Measurements from ENCODE around the gene KERA. TPM values are rescaled to one million over a fixed set of nuclear protein-coding genes. Genes with fewer than 3 reads are reported as not detected.

Gene KERA
- total RNA-seq, 1 experiment from 2014 or later = not detected

DNA sequence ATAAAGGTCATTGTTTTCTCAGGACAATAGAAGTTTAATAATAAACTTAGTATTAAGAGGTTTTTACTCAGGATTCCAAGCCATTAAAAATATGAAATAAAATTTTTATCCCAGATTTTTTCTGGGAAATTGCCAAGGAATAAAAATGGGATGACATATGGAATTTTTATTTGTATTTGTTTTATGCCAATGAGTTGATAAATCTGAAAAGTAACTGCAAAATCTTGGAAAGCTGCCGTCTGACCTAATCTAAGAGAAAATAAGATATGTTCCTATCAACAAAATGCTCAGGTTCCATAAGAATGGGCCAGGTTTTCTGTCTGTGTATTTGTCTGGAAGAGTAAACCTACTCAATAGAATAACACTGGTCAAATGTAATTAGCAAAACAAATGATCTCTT lies 22.2 kb upstream of the KERA start:
- no peaks in the 10 kb centered on the region; the same call in 1 of the 2 replicates for H3K9me2 ChIP-seq (ENCODE audit: insufficient read depth)
- no peak overlapping the region for H2AFZ ChIP-seq
- BruUV-seq (replicated peaks) = no TSS peak

GRCh38 chr12:91078501-91078900 lies 20.7 kb upstream of the KERA start:
- Histone ChIP-seq H3K4me3 (no peak overlapping the region), H3K36me3 (ENCODE audit: low read depth) (no peaks in the 10 kb centered on the region), H4K20me1 (ENCODE audit: insufficient read depth) (no peaks in the 10 kb centered on the region), H3K27me3 (ENCODE audit: insufficient read depth, low read depth) (no peaks in the 10 kb centered on the region), H3K4me1 (replicated peaks; ENCODE audit: insufficient read depth) (peaks cover 10% of the 10 kb centered on the region; the same call in 1 of the 2 replicates), H3F3A (ENCODE audit: insufficient read depth, low read depth) (no peaks in the 10 kb centered on the region), H3K4me2 (no peak overlapping the region), H2AFZ (no peak overlapping the region), H3K27ac (no peak overlapping the region), H3K9me2 (ENCODE audit: insufficient read depth) (no peaks in the 10 kb centered on the region; the same call in 1 of the 2 replicates), H3K9me3 (ENCODE audit: insufficient read depth, low read depth) (no peaks in the 10 kb centered on the region), H3K79me2 (ENCODE audit: low read depth) (no peaks in the 10 kb centered on the region)
- ChIA-PET CTCF (interaction anchor here (0.7 kb wide), 1 partner anchor 1552 kb away, joined by 10 read pairs; no protein-coding TSS in a partner anchor), POLR2A (ENCODE audit: unreplicated experiment) (interaction anchor here (0.6 kb wide), 2 partner anchors 84 to 173 kb away, joined by 3 to 4 read pairs; no protein-coding TSS in a partner anchor)
- intact Hi-C loops (cut with micrococcal nuclease; ENCODE audit: unreplicated experiment) = no loop called here
- TF ChIP-seq EZH2 (IDR thresholded peaks at IDR 0.05; ENCODE audit: low read depth) (no peak), CTCF (conservative IDR thresholded peaks at IDR 0.05) (no peak)
- no TSS peak for BruUV-seq (replicated peaks)
- DNase-seq = no peak

More for the DNA sequence above, 22.2 kb upstream of the KERA start:
- no peak for DNase-seq
- ChIA-PET CTCF (no interaction called here), POLR2A (ENCODE audit: unreplicated experiment) (no interaction called here)
- TF ChIP-seq EZH2 (IDR thresholded peaks at IDR 0.05; ENCODE audit: low read depth) (no peak), CTCF (conservative IDR thresholded peaks at IDR 0.05) (no peak)
- no peaks in the 10 kb centered on the region for H3K36me3 ChIP-seq (ENCODE audit: low read depth)
- H3K4me1 ChIP-seq (replicated peaks; ENCODE audit: insufficient read depth) = peaks cover 4% of the 10 kb centered on the region; the same call in 1 of the 2 replicates
- no peaks in the 10 kb centered on the region for H3K27me3 ChIP-seq (ENCODE audit: insufficient read depth, low read depth)
- no peaks in the 10 kb centered on the region for H3K9me3 ChIP-seq (ENCODE audit: insufficient read depth, low read depth)
- H3K79me2 ChIP-seq (ENCODE audit: low read depth) = no peaks in the 10 kb centered on the region
- H4K20me1 ChIP-seq (ENCODE audit: insufficient read depth) = no peaks in the 10 kb centered on the region
- H3K4me2 ChIP-seq = no peak overlapping the region
- no peak overlapping the region for H3K4me3 ChIP-seq
- intact Hi-C loops (cut with micrococcal nuclease; ENCODE audit: unreplicated experiment) = no loop called here
- H3K27ac ChIP-seq = no peak overlapping the region
- no peaks in the 10 kb centered on the region for H3F3A ChIP-seq (ENCODE audit: insufficient read depth, low read depth)

DNA sequence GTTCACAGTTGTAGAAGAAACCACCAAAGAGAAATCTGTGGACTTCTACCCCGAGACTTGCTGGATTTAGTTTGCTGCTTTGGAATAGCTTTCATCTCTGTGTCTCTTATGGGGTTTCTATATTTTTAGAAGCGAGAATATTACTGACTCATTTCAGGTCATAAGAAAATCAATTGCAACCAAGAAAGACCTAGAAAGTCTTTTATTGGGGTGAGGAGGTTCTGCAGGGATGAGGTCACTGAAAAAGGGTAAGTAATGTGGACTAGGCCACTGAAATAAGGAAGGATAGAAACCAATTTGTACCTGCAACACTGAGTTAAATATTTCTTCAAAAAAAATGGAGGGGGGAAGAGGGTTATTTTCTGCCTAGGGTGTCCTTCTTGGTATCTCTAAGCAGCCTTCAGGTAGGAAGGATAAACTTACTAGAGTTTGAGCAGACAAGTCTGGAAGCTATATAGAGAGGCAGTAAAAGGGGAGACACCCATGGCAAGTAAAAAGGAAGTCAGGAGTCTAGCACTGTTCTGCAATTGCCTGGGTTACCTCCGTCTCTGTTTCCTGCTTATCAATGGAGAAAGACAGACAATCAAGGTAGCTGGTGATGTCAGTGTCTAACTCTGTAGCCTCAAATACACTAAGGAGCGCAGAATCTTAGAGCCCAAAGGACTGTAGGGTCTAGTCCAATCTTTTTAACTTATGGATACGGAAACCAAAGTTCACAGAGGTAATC lies 19.6 kb upstream of the KERA start:
- TF ChIP-seq EZH2 (IDR thresholded peaks at IDR 0.05; ENCODE audit: low read depth) = no peak
- no peak for TF ChIP-seq CTCF (conservative IDR thresholded peaks at IDR 0.05)
- DNase-seq = no peak
- peaks cover 10% of the 10 kb centered on the region; the same call in 1 of the 2 replicates for H3K4me1 ChIP-seq (replicated peaks; ENCODE audit: insufficient read depth)
- intact Hi-C loops (cut with micrococcal nuclease; ENCODE audit: unreplicated experiment) = no loop called here
- H3K9me3 ChIP-seq (ENCODE audit: insufficient read depth, low read depth) = no peaks in the 10 kb centered on the region
- no peaks in the 10 kb centered on the region for H4K20me1 ChIP-seq (ENCODE audit: insufficient read depth)
- H3K36me3 ChIP-seq (ENCODE audit: low read depth) = no peaks in the 10 kb centered on the region
- ChIA-PET POLR2A (ENCODE audit: unreplicated experiment) (no interaction called here), CTCF (no interaction called here)
- H3K4me2 ChIP-seq = no peak overlapping the region
- H3K27me3 ChIP-seq (ENCODE audit: insufficient read depth, low read depth) = no peaks in the 10 kb centered on the region
- H3K4me3 ChIP-seq = no peak overlapping the region
- H3K27ac ChIP-seq = no peak overlapping the region
- no peaks in the 10 kb centered on the region for H3K79me2 ChIP-seq (ENCODE audit: low read depth)
- no peaks in the 10 kb centered on the region; the same call in 1 of the 2 replicates for H3K9me2 ChIP-seq (ENCODE audit: insufficient read depth)
- H3F3A ChIP-seq (ENCODE audit: insufficient read depth, low read depth) = no peaks in the 10 kb centered on the region
- no TSS peak for BruUV-seq (replicated peaks)
- H2AFZ ChIP-seq = no peak overlapping the region
